Neutrophil (primary cell): ENCODE data around the gene CYB561D2.

Experiments used
- H3K27ac ChIP-seq: fragments of 200-600 bp; sonication (generic); 2 replicates; pipeline ENCODE4 v1.5.1; 2016; ENCODE audit warnings: mild to moderate bottlenecking, moderate library complexity
- H3K27me3 ChIP-seq: fragments of 200-600 bp; sonication (generic); 2 replicates; pipeline ENCODE4 v1.6.0; 2016; ENCODE audit warnings: mild to moderate bottlenecking
- H3K36me3 ChIP-seq: fragments of 200-600 bp; sonication (generic); 2 replicates; pipeline ENCODE4 v1.5.1; 2017
- H3K4me1 ChIP-seq, 2 experiments: fragments of 200-600 bp in 1 of 2; sonication (generic) in 1 of 2; 1 replicate in 1 of 2; 2 replicates in 1 of 2; pipeline versions ENCODE4 v1.5.1 to v1.6.1; 2013 to 2016; ENCODE audit warnings: low read depth in 1 of 2, low read length in 1 of 2, mild to moderate bottlenecking in 1 of 2, moderate library complexity in 1 of 2; ENCODE audit not compliant: control insufficient read depth in 1 of 2, insufficient read depth in 1 of 2
- H3K4me3 ChIP-seq, 2 experiments: fragments of 200-600 bp in 1 of 2; sonication (generic) in 1 of 2; 1 replicate in 1 of 2; 2 replicates in 1 of 2; pipeline ENCODE4 v1.5.1; 2013 to 2016; ENCODE audit warnings: low read depth in 1 of 2, low read length in 1 of 2, mild to moderate bottlenecking in 1 of 2, moderate library complexity in 1 of 2
- H3K9me3 ChIP-seq: fragments of 200-600 bp; sonication (generic); 2 replicates; pipeline ENCODE4 v1.5.1; 2016
- TF ChIP-seq, protein P1 (sequence below): fragments of 200-600 bp; sonication (generic); IDR thresholded peaks from 2 replicates; pipeline ENCODE4 v1.5.1; 2016; ENCODE audit warnings: antibody characterized with exemption

CYB561D2 gene

DNA sequence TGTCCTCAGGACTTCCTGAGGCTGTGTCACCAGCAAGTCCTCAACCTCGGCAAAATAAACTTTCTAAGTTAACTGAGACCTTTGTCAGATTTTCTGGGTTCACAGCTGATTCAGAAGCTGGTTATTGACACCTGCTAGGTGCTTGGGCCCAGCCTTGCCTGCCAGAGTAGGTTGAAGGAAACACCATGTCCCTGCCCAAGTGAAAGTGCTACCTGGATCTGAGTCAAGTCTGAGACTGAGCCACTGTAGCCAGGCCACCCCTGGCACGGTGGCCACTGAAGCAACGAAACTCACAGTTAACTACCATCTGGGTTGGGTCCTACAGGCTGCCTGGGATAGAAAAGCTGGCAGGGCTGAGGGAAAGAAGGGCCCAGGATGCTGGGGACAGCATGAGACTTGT lies 36.3 kb upstream of the CYB561D2 start:
- peaks cover 5% of the 10 kb centered on the region for H3K36me3 ChIP-seq
- H3K27me3 ChIP-seq = no peaks in the 10 kb centered on the region
- TF ChIP-seq, protein P1, sequence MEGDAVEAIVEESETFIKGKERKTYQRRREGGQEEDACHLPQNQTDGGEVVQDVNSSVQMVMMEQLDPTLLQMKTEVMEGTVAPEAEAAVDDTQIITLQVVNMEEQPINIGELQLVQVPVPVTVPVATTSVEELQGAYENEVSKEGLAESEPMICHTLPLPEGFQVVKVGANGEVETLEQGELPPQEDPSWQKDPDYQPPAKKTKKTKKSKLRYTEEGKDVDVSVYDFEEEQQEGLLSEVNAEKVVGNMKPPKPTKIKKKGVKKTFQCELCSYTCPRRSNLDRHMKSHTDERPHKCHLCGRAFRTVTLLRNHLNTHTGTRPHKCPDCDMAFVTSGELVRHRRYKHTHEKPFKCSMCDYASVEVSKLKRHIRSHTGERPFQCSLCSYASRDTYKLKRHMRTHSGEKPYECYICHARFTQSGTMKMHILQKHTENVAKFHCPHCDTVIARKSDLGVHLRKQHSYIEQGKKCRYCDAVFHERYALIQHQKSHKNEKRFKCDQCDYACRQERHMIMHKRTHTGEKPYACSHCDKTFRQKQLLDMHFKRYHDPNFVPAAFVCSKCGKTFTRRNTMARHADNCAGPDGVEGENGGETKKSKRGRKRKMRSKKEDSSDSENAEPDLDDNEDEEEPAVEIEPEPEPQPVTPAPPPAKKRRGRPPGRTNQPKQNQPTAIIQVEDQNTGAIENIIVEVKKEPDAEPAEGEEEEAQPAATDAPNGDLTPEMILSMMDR = no peak
- H3K4me1 ChIP-seq = peaks cover 18 to 26% of the 10 kb centered on the region in 2 experiments
- H3K27ac ChIP-seq = peak overlapping the region; percentile 10
- H3K9me3 ChIP-seq = no peaks in the 10 kb centered on the region
- no peak overlapping the region for H3K4me3 ChIP-seq

DNA sequence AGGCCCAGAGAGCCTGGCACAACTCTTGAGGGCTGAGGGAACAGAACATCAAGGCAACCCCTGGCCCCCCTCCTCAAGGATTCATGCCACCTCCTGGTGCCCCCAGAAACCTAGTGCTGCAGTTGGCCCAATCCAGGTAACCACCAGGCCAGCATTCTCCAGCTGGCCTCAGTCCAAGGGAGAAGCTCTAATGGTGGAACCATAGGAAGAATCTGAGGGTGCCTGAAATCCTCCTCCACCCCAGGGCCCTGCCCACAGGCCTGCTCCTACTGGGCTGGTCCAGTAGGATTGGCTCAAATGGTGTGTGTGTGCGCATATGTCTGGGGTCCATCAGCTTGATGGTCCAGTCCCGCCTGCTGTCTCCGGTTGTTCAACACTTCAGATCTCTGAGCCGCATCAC lies 35.8 kb upstream of the CYB561D2 start:
- TF ChIP-seq, protein P1 = no peak
- H3K27ac ChIP-seq = no peak overlapping the region
- H3K9me3 ChIP-seq = no peaks in the 10 kb centered on the region
- peaks cover 23 to 31% of the 10 kb centered on the region in 2 experiments for H3K4me1 ChIP-seq
- H3K36me3 ChIP-seq = peaks cover 5% of the 10 kb centered on the region
- no peak overlapping the region for H3K4me3 ChIP-seq
- H3K27me3 ChIP-seq = no peaks in the 10 kb centered on the region

GRCh38 chr3:50316657-50317242 lies 33.9 kb upstream of the CYB561D2 start:
- no peaks in the 10 kb centered on the region for H3K27me3 ChIP-seq
- H3K4me3 ChIP-seq = no peak overlapping the region
- TF ChIP-seq, protein P1 = no peak
- H3K36me3 ChIP-seq = peaks cover 5% of the 10 kb centered on the region
- peaks cover 34 to 49% of the 10 kb centered on the region in 2 experiments for H3K4me1 ChIP-seq
- no peaks in the 10 kb centered on the region for H3K9me3 ChIP-seq
- H3K27ac ChIP-seq = no peak overlapping the region

DNA sequence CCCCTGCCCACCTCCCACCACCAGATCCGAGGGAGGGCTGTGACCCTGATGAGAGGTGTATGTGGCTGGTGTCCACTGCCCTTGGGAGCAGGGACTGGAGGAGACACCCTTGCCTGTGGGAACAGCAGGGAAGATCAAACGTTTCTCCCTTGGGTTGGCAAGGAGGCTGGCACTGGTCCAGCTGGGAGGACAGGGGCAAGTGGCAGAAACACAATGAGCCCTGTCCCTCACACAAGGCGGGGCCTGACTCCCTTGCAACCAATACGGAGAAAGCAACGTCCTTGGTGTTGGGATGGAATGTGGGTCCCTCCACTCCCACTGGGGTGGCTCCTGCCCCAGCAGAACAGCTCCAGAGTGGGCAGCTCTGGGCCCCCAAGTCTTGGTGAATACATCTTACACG lies 33.4 kb upstream of the CYB561D2 start:
- no peaks in the 10 kb centered on the region for H3K9me3 ChIP-seq
- peaks cover 5% of the 10 kb centered on the region for H3K36me3 ChIP-seq
- H3K27me3 ChIP-seq = no peaks in the 10 kb centered on the region
- H3K4me1 ChIP-seq = peaks cover 40 to 54% of the 10 kb centered on the region in 2 experiments
- TF ChIP-seq, protein P1 = no peak
- no peak overlapping the region for H3K27ac ChIP-seq
- H3K4me3 ChIP-seq = no peak overlapping the region

GRCh38 chr3:50318163-50318562 lies 32.5 kb upstream of the CYB561D2 start:
- TF ChIP-seq, protein P1 = no peak
- peaks cover 5% of the 10 kb centered on the region for H3K36me3 ChIP-seq
- H3K4me1 ChIP-seq = peaks cover 49 to 63% of the 10 kb centered on the region in 2 experiments
- peak overlapping the region; percentile 86 for H3K27ac ChIP-seq
- no peaks in the 10 kb centered on the region for H3K9me3 ChIP-seq
- H3K4me3 ChIP-seq = peak overlapping the region; percentile 23 to 77
- no peaks in the 10 kb centered on the region for H3K27me3 ChIP-seq
